GM21825 (cell line): ENCODE measurements around the gene FLT4.

ENCODE experiments used
- ATAC-seq: cut with Tn5 transposase; IDR thresholded peaks from one replicate; pipeline ENCODE4 v1.9.1; 2021; ENCODE audit warnings: mild to moderate bottlenecking, moderate library complexity; ENCODE audit not compliant: unreplicated experiment

The FLT4 gene

GRCh38 chr5:180628211-180628610, 21.2 kb downstream of the FLT4 start:
- ATAC-seq, result no peak

DNA sequence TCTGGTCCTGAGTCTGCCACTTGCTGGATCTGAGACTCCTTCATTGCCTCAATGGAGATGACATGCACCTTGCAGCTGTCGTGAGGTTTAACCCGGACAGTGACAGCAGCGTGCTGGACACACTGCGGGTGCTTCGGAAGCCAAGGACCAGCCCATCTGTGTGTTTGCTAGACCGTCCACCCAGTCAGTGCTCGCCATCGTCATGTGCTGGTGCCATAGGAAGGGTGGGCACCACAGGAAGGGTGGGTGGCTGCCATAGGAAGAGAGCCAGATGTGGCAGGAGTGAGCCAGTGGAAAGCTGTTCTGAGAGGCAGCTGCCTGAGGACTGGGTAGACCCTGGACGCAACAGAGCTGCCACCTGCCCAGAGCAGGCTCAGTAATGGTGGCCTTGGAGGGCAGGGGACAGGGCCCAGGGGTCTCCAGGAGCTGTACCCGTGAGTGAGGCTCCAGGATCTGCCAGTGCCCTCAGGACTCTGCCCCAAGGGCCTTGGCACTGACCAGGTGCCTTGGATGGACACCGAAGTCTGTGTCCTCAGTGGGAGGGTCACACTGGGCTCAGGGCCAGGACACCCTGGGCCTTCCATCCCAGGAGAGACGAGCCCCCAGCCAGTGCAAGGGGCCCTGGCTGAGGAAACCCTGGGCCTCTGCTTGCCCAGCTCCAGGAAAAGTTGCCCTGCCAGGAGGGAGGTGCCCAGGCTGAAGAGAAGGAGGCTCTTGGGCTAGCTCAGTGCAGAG, 21.8 kb downstream of the FLT4 start:
- ATAC-seq, result no peak

- no peak for ATAC-seq
These were observed 22.6 kb downstream of the FLT4 start for GRCh38 chr5:180626661-180627385.

GRCh38 chr5:180625791-180626660, 23.4 kb downstream of the FLT4 start:
- no peak for ATAC-seq

GRCh38 chr5:180625125-180625790, 24.1 kb downstream of the FLT4 start:
- no peak for ATAC-seq

DNA sequence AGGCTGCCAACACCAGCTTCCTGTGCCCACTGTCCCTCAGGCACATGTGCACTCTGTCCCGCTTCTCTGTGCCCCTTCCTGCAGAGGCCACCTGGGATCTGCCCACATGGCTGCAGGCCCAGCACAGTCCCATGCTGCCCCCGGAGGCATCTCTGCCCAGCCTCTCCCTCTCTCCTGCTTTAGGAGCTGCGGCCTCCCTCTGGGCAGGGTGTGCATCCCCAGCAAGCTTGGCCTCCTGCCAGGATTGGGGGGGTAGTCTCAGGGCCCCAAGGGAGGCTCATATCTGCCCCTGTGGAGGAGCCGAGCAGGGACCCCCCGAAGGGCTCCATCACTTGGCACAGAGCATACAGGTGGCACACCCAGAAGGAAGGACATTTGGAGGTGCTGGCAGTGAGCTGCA, 24.8 kb downstream of the FLT4 start:
- no peak for ATAC-seq

DNA sequence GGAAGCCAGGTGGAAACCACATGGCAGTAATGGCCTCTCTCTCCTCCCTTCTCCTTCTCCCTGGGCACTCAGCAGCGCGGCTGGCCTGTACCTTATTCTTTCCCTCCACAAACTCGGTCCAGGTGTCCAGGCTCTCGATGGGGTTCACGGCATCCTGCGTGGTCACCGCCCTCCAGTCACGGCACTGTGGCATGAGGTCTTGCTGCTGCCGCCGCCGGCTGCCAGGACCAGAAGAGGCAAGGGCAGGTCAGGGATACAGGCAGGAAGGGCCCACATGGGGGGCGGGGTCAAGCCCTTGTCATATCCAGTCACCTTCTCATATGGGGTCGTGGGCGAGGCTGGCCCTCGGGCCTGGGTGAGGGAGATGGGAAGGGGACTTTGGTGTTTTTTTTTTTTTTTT, 25.6 kb downstream of the FLT4 start:
- no peak for ATAC-seq

DNA sequence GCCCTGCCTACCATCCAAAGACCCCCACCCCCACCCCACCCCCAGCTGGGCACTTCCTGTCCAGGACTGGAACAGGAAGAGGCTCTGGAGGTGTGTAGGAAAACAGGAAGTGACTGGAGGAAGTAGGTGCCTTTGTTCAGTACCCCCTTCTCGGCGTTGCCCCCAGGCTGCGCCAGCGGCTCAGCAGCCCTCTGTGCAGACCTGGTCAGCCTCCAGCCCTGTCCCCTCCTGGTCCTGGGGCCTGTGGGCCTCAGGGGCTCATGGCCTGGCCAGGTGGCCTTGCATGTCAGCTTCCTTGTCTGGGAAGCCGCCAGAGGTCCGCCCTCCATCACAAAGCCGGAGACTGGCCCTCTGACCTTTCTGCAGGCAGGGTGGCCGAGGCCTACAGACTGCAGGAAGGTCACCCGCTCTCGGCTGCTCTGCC, 26.0 kb downstream of the FLT4 start:
- ATAC-seq, result no peak

- ATAC-seq, result no peak
These were observed 26.5 kb downstream of the FLT4 start for GRCh38 chr5:180622910-180623309.

DNA sequence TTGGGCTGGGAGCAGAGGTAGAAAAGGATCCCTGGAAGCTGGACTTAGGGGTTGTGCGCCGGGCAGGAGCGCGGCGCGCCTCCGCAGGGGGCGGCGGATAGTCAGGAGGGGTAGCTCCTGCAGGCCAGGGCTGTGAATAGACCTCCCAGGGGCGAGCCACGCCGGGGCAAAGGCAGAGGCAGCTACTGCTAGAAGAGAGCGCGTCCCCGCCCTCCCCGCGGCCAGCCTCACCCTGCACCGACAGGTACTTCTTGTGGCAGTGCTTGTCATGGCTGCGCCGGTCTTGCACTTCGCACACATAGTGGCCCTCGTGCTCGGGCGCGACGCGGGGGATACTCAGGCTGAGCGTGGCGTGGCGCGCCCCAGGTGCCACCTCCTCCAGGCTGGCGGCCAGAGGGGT, 28.1 kb downstream of the FLT4 start:
- ATAC-seq, result no peak

GRCh38 chr5:180620014-180620413, 29.4 kb downstream of the FLT4 start:
- no peak for ATAC-seq

GRCh38 chr5:180619563-180619915, 29.9 kb downstream of the FLT4 start:
- no peak for ATAC-seq

- no peak for ATAC-seq
These were observed 30.4 kb downstream of the FLT4 start for GRCh38 chr5:180618829-180619562.

DNA sequence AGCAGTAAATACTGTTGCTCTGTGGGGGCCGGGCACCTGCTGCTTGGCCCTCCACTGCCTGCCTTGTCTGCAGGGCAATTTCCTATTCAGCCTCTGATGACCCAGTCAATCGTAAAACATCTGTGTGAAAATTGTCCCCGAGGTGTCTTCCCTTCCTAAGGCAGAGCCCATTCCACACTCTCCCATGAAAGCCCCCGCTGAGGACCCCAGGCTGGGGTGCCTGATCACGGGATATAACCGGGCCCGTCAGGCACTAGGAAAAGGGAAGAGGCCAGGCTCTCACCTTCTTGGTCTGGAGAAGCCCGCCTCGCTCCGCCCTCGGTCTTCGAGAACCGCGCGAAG, 30.9 kb downstream of the FLT4 start:
- no peak for ATAC-seq

DNA sequence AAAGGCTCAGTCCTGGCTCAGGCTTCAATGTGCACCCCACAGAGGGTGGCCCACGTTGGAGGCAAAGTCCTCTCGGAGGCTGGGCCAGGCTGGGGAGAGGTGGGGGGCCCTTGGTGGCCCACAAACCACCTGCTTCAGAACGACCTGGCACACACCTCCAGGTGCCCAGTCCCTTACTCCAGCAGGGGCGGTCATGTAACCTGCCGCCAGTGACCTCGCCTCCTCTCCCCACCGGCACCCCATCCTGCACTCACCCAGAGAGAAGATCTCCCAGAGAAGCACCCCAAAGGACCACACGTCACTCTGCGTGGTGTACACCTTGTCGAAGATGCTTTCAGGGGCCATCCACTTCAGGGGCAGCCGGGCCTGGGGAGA, 35.6 kb downstream of the FLT4 start:
- no peak for ATAC-seq

- no peak for ATAC-seq
These were observed 36.1 kb downstream of the FLT4 start for GRCh38 chr5:180613188-180613813.

- ATAC-seq, result no peak
These were observed 36.7 kb downstream of the FLT4 start for GRCh38 chr5:180612683-180613082.

DNA sequence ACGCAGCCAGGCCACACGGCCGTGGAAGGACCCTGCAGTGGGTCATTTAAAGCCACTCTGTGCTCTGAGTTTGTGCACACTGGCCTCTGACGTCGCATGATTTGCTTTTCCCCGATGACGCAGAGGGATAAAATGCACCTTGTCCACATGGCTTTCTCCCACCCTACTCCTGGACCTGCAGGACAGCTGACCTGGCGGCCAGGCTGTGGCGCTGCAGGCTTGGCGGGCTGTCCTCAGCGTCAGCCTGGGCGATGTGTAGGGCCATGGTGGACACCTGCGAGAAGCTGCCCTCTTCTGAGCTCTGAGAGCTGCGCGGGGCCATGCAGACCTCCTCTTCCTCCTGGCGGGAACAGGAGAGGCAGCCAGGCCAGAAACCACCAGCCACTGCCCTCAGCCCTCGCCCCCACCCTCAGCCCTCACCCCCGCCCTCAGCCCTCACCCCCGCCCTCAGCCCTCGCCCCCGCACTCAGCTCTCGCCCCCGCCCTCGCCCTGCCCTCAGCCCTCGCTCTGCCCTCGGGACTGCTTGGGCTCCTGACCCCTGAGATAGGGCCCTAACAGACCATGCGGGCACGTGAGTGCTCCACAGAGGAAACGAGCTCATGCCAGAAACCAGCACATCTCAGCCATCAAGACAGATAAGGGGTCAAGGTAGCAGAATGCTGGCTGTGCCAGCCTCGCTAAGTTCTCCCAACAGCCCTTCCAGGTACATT, 38.1 kb downstream of the FLT4 start:
- no peak for ATAC-seq

- ATAC-seq, result no peak
These were observed 39.4 kb downstream of the FLT4 start for GRCh38 chr5:180609817-180610550.
